ENCODE measurements around the gene DPP4. TPM values are rescaled to one million over a fixed set of nuclear protein-coding genes. Genes with fewer than 3 reads are reported as not detected.

DPP4 gene
- polyA plus RNA-seq, 3 donors: 0.46 TPM; not detected in 2

GRCh38 chr2:162092658-162093556, 18.9 kb upstream of the DPP4 start:
- no peak for TF ChIP-seq CTCF (IDR thresholded peaks at IDR 0.05)
- Histone ChIP-seq H3K4me2 (replicated peaks; ENCODE audit: extremely low read depth, low read length, poor library complexity, severe bottlenecking) (no peak overlapping the region), H2AFZ (ENCODE audit: insufficient read depth, low read depth, low read length, poor library complexity, severe bottlenecking) (no peak overlapping the region), H3K27ac (ENCODE audit: low read depth in 1 of 2, low read length in 2 of 2) (peak overlapping the region in 1 of 2 donors; percentile 22), H3K36me3 (replicated peaks in 1 of 2; ENCODE audit: control insufficient read depth in 1 of 2, insufficient read depth in 2 of 2, low read length in 2 of 2) (no peaks in the 10 kb centered on the region), H4K20me1 (ENCODE audit: insufficient read depth, low read length) (no peaks in the 10 kb centered on the region), H3K9ac (ENCODE audit: insufficient read depth, low read length, poor library complexity, severe bottlenecking) (no peak overlapping the region), H3K4me3 (replicated peaks in 1 of 3; ENCODE audit: low read depth in 2 of 3, low read length in 3 of 3) (no peak overlapping the region), H3K4me1 (ENCODE audit: control insufficient read depth in 1 of 2, insufficient read depth in 2 of 2, low read length in 2 of 2) (peaks cover 12 to 15% of the 10 kb centered on the region in 2 donors), H3K9me3 (replicated peaks in 1 of 2; ENCODE audit: control insufficient read depth in 1 of 2, insufficient read depth in 1 of 2, low read length in 2 of 2) (no peaks in the 10 kb centered on the region), H3K79me2 (ENCODE audit: insufficient read depth, low read length) (no peaks in the 10 kb centered on the region), H3K27me3 (ENCODE audit: control insufficient read depth in 2 of 2, insufficient read depth in 2 of 2, low read length in 2 of 2) (no peaks in the 10 kb centered on the region)
- intact Hi-C loops (cut with micrococcal nuclease): no loop called here
- peaks cover 0 to 4% (median 0%) of the 10 kb centered on the region in 3 donors for H3K27me3 Mint-ChIP-seq (ENCODE audit: low read depth in 3 of 3)
- no peak overlapping the region for H3K4me3 Mint-ChIP-seq
- H3K9me3 Mint-ChIP-seq: no peaks in the 10 kb centered on the region
- peak; percentile 14 to 39 (median 23) for DNase-seq
- peak overlapping the region in 6 of 7 donors; percentile 37 to 81 (median 66) for H3K27ac Mint-ChIP-seq
- H3K36me3 Mint-ChIP-seq: no peaks in the 10 kb centered on the region
- H3K4me1 Mint-ChIP-seq: peaks cover 15% of the 10 kb centered on the region
- WGBS (ENCODE audit: insufficient coverage): 43% methylated on average over 1 of the region's 7 CpGs

GRCh38 chr2:162092008-162092390, 18.0 kb upstream of the DPP4 start:
- Histone ChIP-seq H3K4me2 (replicated peaks; ENCODE audit: extremely low read depth, low read length, poor library complexity, severe bottlenecking) (no peak overlapping the region), H3K9ac (ENCODE audit: insufficient read depth, low read length, poor library complexity, severe bottlenecking) (no peak overlapping the region), H4K20me1 (ENCODE audit: insufficient read depth, low read length) (no peaks in the 10 kb centered on the region), H2AFZ (ENCODE audit: insufficient read depth, low read depth, low read length, poor library complexity, severe bottlenecking) (no peak overlapping the region), H3K9me3 (replicated peaks in 1 of 2; ENCODE audit: control insufficient read depth in 1 of 2, insufficient read depth in 1 of 2, low read length in 2 of 2) (no peaks in the 10 kb centered on the region), H3K27ac (ENCODE audit: low read depth in 1 of 2, low read length in 2 of 2) (no peak overlapping the region), H3K4me1 (ENCODE audit: control insufficient read depth in 1 of 2, insufficient read depth in 2 of 2, low read length in 2 of 2) (peaks cover 12 to 15% of the 10 kb centered on the region in 2 donors), H3K27me3 (ENCODE audit: control insufficient read depth in 2 of 2, insufficient read depth in 2 of 2, low read length in 2 of 2) (no peaks in the 10 kb centered on the region), H3K79me2 (ENCODE audit: insufficient read depth, low read length) (no peaks in the 10 kb centered on the region), H3K4me3 (replicated peaks in 1 of 3; ENCODE audit: low read depth in 2 of 3, low read length in 3 of 3) (no peak overlapping the region), H3K36me3 (replicated peaks in 1 of 2; ENCODE audit: control insufficient read depth in 1 of 2, insufficient read depth in 2 of 2, low read length in 2 of 2) (no peaks in the 10 kb centered on the region)
- Mint-ChIP-seq H3K4me1 (peaks cover 15% of the 10 kb centered on the region), H3K27ac (peak overlapping the region in 2 of 7 donors; percentile 50 to 71), H3K27me3 (ENCODE audit: low read depth in 3 of 3) (peaks cover 0 to 4% (median 0%) of the 10 kb centered on the region in 3 donors), H3K4me3 (no peak overlapping the region), H3K36me3 (no peaks in the 10 kb centered on the region), H3K9me3 (peaks cover 0 to 3% (median 0%) of the 10 kb centered on the region in 7 donors)
- TF ChIP-seq CTCF (IDR thresholded peaks at IDR 0.05): no peak
- intact Hi-C loops (cut with micrococcal nuclease): no loop called here
- 93% methylated on average over 5 of the region's 5 CpGs for WGBS (ENCODE audit: insufficient coverage)
- DNase-seq: no peak

All from CD14-positive monocyte (primary cell).